Dermis blood vessel endothelial cell (primary cell): ENCODE measurements around the gene SLX4IP. TPM values are rescaled to one million over a fixed set of nuclear protein-coding genes. Genes with fewer than 3 reads are reported as not detected.

ENCODE experiments used
- DNase-seq: peaks from one replicate; pipeline ENCODE4 v3.0.0; 2010
- total RNA-seq: library from RNA; depleted of rRNA; stranded (reverse); fragments of >200 nt; gene quantifications from 2 replicates; pipeline ENCODE4 v1.2.3, GENCODE V29; 2014

The SLX4IP gene
- total RNA-seq, 1 donor from 2014 or later: 3.2 TPM

- peak; percentile 18 for DNase-seq
These were observed 5.6 kb upstream of the SLX4IP start for GRCh38 chr20:10429443-10429981.

- DNase-seq: peak; percentile 71
These were observed 5.1 kb upstream of the SLX4IP start for GRCh38 chr20:10430000-10430466.

- DNase-seq: no peak
These were observed 4.4 kb upstream of the SLX4IP start for GRCh38 chr20:10430704-10431103.

GRCh38 chr20:10432079-10432478, 3.0 kb upstream of the SLX4IP start:
- DNase-seq: no peak

- DNase-seq: peak; percentile 39
These were observed 2.0 kb upstream of the SLX4IP start for GRCh38 chr20:10433014-10433622.

- DNase-seq: peak; percentile 96
These were observed 1.3 kb upstream of the SLX4IP start, which contains the start of gene MKKS for GRCh38 chr20:10433623-10434466. Gene MKKS (minus strand): TSS chr20:10434222. CDS start chr20:10413514, 20,708 bp downstream.

- DNase-seq: peak; percentile 99
These were observed 656 bp upstream of the SLX4IP start for GRCh38 chr20:10434467-10434831.

GRCh38 chr20:10436053-10436699, 1.1 kb downstream of the SLX4IP start:
- DNase-seq: no peak

- DNase-seq: no peak
These were observed 3.1 kb downstream of the SLX4IP start for GRCh38 chr20:10438217-10438616.

GRCh38 chr20:10443936-10444335, 8.8 kb downstream of the SLX4IP start:
- no peak for DNase-seq

- DNase-seq: no peak
These were observed 10.7 kb downstream of the SLX4IP start for GRCh38 chr20:10445758-10446157.

- peak; percentile 72 for DNase-seq
These were observed 11.9 kb downstream of the SLX4IP start for GRCh38 chr20:10447028-10447427.

GRCh38 chr20:10448270-10449156, 13.4 kb downstream of the SLX4IP start:
- DNase-seq: no peak

GRCh38 chr20:10449270-10449669, 14.2 kb downstream of the SLX4IP start:
- DNase-seq: no peak

- DNase-seq: peak; percentile 45
These were observed 18.1 kb downstream of the SLX4IP start for GRCh38 chr20:10453241-10453640.

- no peak for DNase-seq
These were observed 19.1 kb downstream of the SLX4IP start for GRCh38 chr20:10454151-10454750.

GRCh38 chr20:10461495-10461894, 26.4 kb downstream of the SLX4IP start:
- no peak for DNase-seq

- no peak for DNase-seq
These were observed 27.4 kb downstream of the SLX4IP start for GRCh38 chr20:10462516-10462915.

- no peak for DNase-seq
These were observed 28.5 kb downstream of the SLX4IP start for GRCh38 chr20:10463622-10464021.

GRCh38 chr20:10465135-10465534, 30.0 kb downstream of the SLX4IP start:
- no peak for DNase-seq

- peak; percentile 86 for DNase-seq
These were observed 31.2 kb downstream of the SLX4IP start for GRCh38 chr20:10466325-10466724.

- DNase-seq: no peak
These were observed 31.8 kb downstream of the SLX4IP start for GRCh38 chr20:10466855-10467254.
